HepG2 (cell line): ENCODE results near the gene WDR81. TPM values are rescaled to one million over a fixed set of nuclear protein-coding genes. Genes with fewer than 3 reads are reported as not detected.
A peak's percentile ranks its signal among the peaks of the same experiment; 100 is the strongest.

Experiments used
- DPF2 ChIP-seq: sonication (generic); formaldehyde crosslinking; IDR thresholded peaks from 2 replicates; pipeline ENCODE4 v1.4.0; 2020; ENCODE audit warnings: mild to moderate bottlenecking, low read depth, missing genetic modification reagents, borderline replicate concordance
- FOXO1 ChIP-seq: sonication (generic); formaldehyde crosslinking; IDR thresholded peaks from 2 replicates; pipeline ENCODE4 v1.4.0; 2020; ENCODE audit warnings: missing genetic modification reagents
- KMT2B ChIP-seq: IDR thresholded peaks from 2 replicates; pipeline ENCODE4 v1.6.1; 2016; ENCODE audit warnings: missing genetic modification reagents, missing compliant biosample characterization
- SP1 ChIP-seq, 2 experiments: fragments of 450-650 bp in 1 of 2; sonication (generic) in 1 of 2; formaldehyde crosslinking in 1 of 2; IDR thresholded peaks; 2 replicates each; pipeline versions ENCODE4 v1.4.0 to v1.6.1; 2016 to 2020; ENCODE audit warnings: missing genetic modification reagents in 1 of 2
- SSRP1 ChIP-seq: IDR thresholded peaks from 2 replicates; pipeline ENCODE4 v1.6.1; 2016; ENCODE audit warnings: control low read depth
- ZFP36L1 ChIP-seq: sonication (generic); formaldehyde crosslinking; IDR thresholded peaks from 2 replicates; pipeline ENCODE4 v1.8.0; 2022; ENCODE audit warnings: mild to moderate bottlenecking, missing genetic modification reagents, moderate library complexity
- ZNF558 ChIP-seq: sonication (generic); formaldehyde crosslinking; IDR thresholded peaks from 2 replicates; pipeline ENCODE4 v1.9.0; 2022; ENCODE audit warnings: mild to moderate bottlenecking, missing genetic modification reagents, borderline replicate concordance
- ZNF747 ChIP-seq: sonication (generic); formaldehyde crosslinking; IDR thresholded peaks from 2 replicates; pipeline ENCODE4 v1.8.1; 2023; ENCODE audit warnings: missing genetic modification reagents, mild to moderate bottlenecking, borderline replicate concordance
- ZNF792 ChIP-seq: IDR thresholded peaks from 2 replicates; pipeline ENCODE4 v1.6.1; 2016
- ZSCAN21 ChIP-seq: sonication (generic); formaldehyde crosslinking; IDR thresholded peaks from 2 replicates; pipeline ENCODE4 v1.8.0; 2022; ENCODE audit warnings: mild to moderate bottlenecking, missing genetic modification reagents, moderate library complexity, borderline replicate concordance
- polyA plus RNA-seq, 8 experiments: library from polyadenylated mRNA; depleted of rRNA in 3 of 8; stranded (reverse) in 7 of 8; unstranded in 1 of 8; fragments of >200 nt; fragmentation: Illumina TruSeq in 4 of 8; extraction: Trizol in 4 of 8; gene quantifications; 2 replicates each; pipeline versions ENCODE4 v1.2.1 to v1.2.3, GENCODE V29; 2011 to 2016; ENCODE audit warnings: low read depth in 4 of 8, missing spikeins in 1 of 8, mixed read lengths in 1 of 8; ENCODE audit not compliant: insufficient read depth in 1 of 8
- total RNA-seq, 5 experiments: library from RNA; depleted of rRNA; stranded (reverse); fragments of >200 nt; fragmentation: Illumina TruSeq; extraction: Trizol; gene quantifications; 2 replicates each; pipeline ENCODE4 v1.2.3, GENCODE V29; 2016; ENCODE audit warnings: low read depth in 1 of 5
- TF ChIP-seq, protein P1 (sequence below): sonication (generic); formaldehyde crosslinking; IDR thresholded peaks from 2 replicates; pipeline ENCODE4 v1.4.0; 2020; ENCODE audit warnings: mild to moderate bottlenecking, missing genetic modification reagents, borderline replicate concordance
- TF ChIP-seq, protein P2 (sequence below): sonication (generic); formaldehyde crosslinking; IDR thresholded peaks from 2 replicates; pipeline ENCODE4 v1.5.0; 2020; ENCODE audit warnings: missing genetic modification reagents, mild to moderate bottlenecking, borderline replicate concordance
- TF ChIP-seq, protein P3 (sequence below): sonication (generic); formaldehyde crosslinking; IDR thresholded peaks from 2 replicates; pipeline ENCODE4 v1.4.0; 2020; ENCODE audit warnings: missing genetic modification reagents, borderline replicate concordance
- TF ChIP-seq, protein P4 (sequence below): sonication (generic); IDR thresholded peaks from 2 replicates; pipeline ENCODE4 v1.6.1; 2016; ENCODE audit warnings: low read depth, borderline replicate concordance
- TF ChIP-seq, protein P5 (sequence below), 2 experiments: sonication (generic) in 1 of 2; formaldehyde crosslinking in 1 of 2; IDR thresholded peaks; 2 replicates each; pipeline versions ENCODE4 v1.5.1 to v1.6.1; 2011 to 2020; ENCODE audit warnings: borderline replicate concordance in 1 of 2, low read depth in 1 of 2, low read length in 1 of 2, mild to moderate bottlenecking in 1 of 2, missing genetic modification reagents in 1 of 2, moderate library complexity in 1 of 2
- TF ChIP-seq, protein P6 (sequence below): sonication (generic); formaldehyde crosslinking; IDR thresholded peaks from 2 replicates; pipeline ENCODE4 v1.9.0; 2022; ENCODE audit warnings: missing genetic modification reagents, mild to moderate bottlenecking, borderline replicate concordance

Gene WDR81
- total and polyA plus RNA-seq, 2 of the 13 experiments (the other 11 are each of a cell fraction or from before 2014, with no cell fraction given), result 9.1 to 16.7 TPM

DNA sequence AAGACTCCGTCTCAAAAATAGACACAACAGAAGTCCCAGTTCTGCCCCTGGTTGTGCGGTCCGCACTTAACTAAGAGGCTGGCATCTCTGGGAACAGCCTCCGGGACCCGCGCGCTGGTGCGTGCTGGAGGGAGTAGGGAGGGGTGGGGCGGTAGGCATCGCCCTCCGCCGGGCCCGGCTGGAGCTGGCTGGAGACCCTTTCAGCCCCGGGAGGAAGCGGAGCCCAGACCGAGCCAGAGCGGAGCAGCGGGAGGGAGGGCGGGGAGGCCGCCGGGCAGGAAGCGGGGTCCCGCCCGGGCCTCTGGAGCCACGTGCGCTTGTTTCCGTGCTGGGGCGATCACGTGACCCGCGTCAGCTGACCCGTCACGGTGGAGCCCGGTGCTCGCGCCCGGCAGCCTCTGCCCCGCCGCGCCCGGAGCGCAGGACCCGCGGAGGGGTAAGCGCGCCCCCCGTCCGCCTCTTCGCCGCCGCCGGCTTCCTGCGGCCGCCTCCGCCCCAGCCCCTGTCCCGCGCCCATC lies at the start of gene WDR81 (continued):
- TF ChIP-seq, protein P1, sequence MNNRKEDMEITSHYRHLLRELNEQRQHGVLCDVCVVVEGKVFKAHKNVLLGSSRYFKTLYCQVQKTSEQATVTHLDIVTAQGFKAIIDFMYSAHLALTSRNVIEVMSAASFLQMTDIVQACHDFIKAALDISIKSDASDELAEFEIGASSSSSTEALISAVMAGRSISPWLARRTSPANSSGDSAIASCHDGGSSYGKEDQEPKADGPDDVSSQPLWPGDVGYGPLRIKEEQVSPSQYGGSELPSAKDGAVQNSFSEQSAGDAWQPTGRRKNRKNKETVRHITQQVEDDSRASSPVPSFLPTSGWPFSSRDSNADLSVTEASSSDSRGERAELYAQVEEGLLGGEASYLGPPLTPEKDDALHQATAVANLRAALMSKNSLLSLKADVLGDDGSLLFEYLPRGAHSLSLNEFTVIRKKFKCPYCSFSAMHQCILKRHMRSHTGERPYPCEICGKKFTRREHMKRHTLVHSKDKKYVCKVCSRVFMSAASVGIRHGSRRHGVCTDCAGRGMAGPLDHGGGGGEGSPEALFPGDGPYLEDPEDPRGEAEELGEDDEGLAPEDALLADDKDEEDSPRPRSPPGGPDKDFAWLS (CRISPR knock-in tag), result no peak
- TF ChIP-seq, protein P2, sequence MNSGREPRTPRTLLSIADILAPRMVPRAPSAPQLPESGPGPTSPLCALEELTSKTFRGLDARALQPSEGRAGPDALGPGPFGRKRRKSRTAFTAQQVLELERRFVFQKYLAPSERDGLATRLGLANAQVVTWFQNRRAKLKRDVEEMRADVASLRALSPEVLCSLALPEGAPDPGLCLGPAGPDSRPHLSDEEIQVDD (CRISPR knock-in tag), result no peak
- peak; percentile 53; the same call in 1 of the 2 replicates for TF ChIP-seq ZNF792 (CRISPR knock-in tag)
- TF ChIP-seq SSRP1, result no peak
- no peak for TF ChIP-seq SP1 (IDR thresholded peaks at IDR 0.05)
- no peak for TF ChIP-seq SP1 (CRISPR knock-in tag; IDR thresholded peaks at IDR 0.05)
- 0 out of 2 replicates have a peak, but pooled peaks have one; percentile 42 for TF ChIP-seq ZSCAN21
- TF ChIP-seq ZNF747 (CRISPR knock-in tag), result no peak
- peak; percentile 64; the same call in 1 of the 2 replicates for TF ChIP-seq KMT2B (CRISPR knock-in tag)
- peak; percentile 54; the same call in 1 of the 2 replicates for TF ChIP-seq FOXO1 (CRISPR knock-in tag)
- TF ChIP-seq DPF2 (CRISPR knock-in tag), result no peak
- TF ChIP-seq, protein P3, sequence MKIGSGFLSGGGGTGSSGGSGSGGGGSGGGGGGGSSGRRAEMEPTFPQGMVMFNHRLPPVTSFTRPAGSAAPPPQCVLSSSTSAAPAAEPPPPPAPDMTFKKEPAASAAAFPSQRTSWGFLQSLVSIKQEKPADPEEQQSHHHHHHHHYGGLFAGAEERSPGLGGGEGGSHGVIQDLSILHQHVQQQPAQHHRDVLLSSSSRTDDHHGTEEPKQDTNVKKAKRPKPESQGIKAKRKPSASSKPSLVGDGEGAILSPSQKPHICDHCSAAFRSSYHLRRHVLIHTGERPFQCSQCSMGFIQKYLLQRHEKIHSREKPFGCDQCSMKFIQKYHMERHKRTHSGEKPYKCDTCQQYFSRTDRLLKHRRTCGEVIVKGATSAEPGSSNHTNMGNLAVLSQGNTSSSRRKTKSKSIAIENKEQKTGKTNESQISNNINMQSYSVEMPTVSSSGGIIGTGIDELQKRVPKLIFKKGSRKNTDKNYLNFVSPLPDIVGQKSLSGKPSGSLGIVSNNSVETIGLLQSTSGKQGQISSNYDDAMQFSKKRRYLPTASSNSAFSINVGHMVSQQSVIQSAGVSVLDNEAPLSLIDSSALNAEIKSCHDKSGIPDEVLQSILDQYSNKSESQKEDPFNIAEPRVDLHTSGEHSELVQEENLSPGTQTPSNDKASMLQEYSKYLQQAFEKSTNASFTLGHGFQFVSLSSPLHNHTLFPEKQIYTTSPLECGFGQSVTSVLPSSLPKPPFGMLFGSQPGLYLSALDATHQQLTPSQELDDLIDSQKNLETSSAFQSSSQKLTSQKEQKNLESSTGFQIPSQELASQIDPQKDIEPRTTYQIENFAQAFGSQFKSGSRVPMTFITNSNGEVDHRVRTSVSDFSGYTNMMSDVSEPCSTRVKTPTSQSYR (CRISPR knock-in tag), result no peak
- TF ChIP-seq, protein P4, sequence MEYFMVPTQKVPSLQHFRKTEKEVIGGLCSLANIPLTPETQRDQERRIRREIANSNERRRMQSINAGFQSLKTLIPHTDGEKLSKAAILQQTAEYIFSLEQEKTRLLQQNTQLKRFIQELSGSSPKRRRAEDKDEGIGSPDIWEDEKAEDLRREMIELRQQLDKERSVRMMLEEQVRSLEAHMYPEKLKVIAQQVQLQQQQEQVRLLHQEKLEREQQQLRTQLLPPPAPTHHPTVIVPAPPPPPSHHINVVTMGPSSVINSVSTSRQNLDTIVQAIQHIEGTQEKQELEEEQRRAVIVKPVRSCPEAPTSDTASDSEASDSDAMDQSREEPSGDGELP, result peak; percentile 88; the same call in 1 of the 2 replicates
- TF ChIP-seq ZFP36L1 (CRISPR knock-in tag), result no peak
- TF ChIP-seq ZNF558, result no peak
- TF ChIP-seq, protein P5, sequence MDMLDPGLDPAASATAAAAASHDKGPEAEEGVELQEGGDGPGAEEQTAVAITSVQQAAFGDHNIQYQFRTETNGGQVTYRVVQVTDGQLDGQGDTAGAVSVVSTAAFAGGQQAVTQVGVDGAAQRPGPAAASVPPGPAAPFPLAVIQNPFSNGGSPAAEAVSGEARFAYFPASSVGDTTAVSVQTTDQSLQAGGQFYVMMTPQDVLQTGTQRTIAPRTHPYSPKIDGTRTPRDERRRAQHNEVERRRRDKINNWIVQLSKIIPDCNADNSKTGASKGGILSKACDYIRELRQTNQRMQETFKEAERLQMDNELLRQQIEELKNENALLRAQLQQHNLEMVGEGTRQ (IDR thresholded peaks at IDR 0.05; ENCODE audit: low read depth, low read length), result peak; percentile 99
- TF ChIP-seq, protein P5 (CRISPR knock-in tag; IDR thresholded peaks at IDR 0.05; ENCODE audit: borderline replicate concordance), result peak; percentile 88; the same call in 1 of the 2 replicates
- TF ChIP-seq, protein P6, sequence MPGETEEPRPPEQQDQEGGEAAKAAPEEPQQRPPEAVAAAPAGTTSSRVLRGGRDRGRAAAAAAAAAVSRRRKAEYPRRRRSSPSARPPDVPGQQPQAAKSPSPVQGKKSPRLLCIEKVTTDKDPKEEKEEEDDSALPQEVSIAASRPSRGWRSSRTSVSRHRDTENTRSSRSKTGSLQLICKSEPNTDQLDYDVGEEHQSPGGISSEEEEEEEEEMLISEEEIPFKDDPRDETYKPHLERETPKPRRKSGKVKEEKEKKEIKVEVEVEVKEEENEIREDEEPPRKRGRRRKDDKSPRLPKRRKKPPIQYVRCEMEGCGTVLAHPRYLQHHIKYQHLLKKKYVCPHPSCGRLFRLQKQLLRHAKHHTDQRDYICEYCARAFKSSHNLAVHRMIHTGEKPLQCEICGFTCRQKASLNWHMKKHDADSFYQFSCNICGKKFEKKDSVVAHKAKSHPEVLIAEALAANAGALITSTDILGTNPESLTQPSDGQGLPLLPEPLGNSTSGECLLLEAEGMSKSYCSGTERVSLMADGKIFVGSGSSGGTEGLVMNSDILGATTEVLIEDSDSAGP, result no peak; the same call in none of the 2 replicates
